ENCODE measurements around the gene SCG2.

DNA sequence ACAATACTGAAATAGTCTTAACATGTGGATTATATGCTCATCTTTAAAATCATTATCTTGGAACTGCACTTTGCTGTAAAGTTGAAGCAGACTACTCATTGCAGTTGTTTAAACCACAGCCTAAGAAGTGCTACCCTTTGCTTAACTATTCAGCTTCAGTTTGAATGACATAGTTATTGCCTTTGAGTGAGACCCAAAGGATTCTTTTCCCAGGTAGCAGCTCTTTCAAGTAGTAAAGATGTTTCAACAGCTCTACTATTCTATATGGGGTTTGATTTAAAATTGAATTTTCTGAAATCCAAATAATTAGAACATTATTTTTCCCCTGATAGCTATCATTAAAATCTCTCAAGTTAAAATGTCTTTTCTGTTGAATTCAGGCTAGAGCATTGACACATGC, 1.1 kb downstream of the SCG2 start:
- TF ChIP-seq, protein P1, sequence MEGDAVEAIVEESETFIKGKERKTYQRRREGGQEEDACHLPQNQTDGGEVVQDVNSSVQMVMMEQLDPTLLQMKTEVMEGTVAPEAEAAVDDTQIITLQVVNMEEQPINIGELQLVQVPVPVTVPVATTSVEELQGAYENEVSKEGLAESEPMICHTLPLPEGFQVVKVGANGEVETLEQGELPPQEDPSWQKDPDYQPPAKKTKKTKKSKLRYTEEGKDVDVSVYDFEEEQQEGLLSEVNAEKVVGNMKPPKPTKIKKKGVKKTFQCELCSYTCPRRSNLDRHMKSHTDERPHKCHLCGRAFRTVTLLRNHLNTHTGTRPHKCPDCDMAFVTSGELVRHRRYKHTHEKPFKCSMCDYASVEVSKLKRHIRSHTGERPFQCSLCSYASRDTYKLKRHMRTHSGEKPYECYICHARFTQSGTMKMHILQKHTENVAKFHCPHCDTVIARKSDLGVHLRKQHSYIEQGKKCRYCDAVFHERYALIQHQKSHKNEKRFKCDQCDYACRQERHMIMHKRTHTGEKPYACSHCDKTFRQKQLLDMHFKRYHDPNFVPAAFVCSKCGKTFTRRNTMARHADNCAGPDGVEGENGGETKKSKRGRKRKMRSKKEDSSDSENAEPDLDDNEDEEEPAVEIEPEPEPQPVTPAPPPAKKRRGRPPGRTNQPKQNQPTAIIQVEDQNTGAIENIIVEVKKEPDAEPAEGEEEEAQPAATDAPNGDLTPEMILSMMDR (IDR thresholded peaks at IDR 0.05; ENCODE audit: poor library complexity): no peak
- TF ChIP-seq EZH2 (IDR thresholded peaks at IDR 0.05; ENCODE audit: borderline replicate concordance): no peak
- TF ChIP-seq EZH2phosphoT487 (IDR thresholded peaks at IDR 0.05; ENCODE audit: low read depth, severe bottlenecking, unreplicated experiment): no peak

Measured in hepatocyte (in vitro differentiated cells).